Measurements from ENCODE around the gene CEP57L1.
A peak's percentile ranks its signal among the peaks of the same experiment; 100 is the strongest.
"Not testable (repeated sequence)": the region's sequence is repeated elsewhere in the genome, so short reads cannot be mapped to it uniquely, and the experiment has no call there.

The CEP57L1 gene

DNA sequence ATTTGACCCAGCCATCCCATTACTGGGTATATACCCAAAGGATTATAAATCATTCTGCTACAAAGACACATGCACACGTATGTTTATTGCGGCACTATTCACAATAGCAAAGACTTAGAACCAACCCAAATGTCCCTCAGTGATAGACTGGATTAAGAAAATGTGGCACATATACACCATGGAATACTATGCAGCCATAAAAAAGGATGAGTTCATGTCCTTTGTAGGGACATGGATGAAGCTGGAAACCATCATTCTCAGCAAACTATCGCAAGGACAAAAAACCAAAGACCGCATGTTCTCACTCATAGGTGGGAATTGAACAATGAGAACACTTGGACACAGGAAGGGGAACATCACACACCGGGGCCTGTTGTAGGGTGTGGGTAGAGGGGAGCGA lies 40.7 kb downstream of the CEP57L1 start:
- not testable (repeated sequence) for H3K9me3 Mint-ChIP-seq; H3K4me3 Mint-ChIP-seq; DNase-seq; H3K36me3 Mint-ChIP-seq (ENCODE audit: insufficient read depth); H3K4me1 Mint-ChIP-seq (ENCODE audit: low read depth in 2 of 2); ATAC-seq (replicated peaks); H3K27me3 Mint-ChIP-seq; H3K27ac Mint-ChIP-seq

DNA sequence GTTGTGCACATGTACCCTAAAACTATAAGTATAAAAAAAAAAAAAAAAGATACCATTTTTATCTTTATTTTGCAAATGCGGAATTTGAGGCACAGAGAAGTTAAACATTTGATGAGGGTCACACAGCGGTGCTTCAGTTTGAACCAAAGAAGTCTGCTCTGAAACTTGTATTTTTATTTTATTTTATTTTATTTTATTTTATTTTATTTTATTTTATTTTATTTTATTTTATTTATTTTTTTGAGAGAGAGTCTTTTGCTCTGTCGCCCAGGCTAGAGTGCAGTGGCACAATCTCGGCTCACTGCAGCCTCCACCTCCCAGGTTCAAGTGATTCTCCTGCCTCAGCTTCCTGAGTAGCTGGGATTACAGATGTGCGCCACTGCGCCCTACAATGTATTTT lies 41.2 kb downstream of the CEP57L1 start:
- H3K4me3 Mint-ChIP-seq; H3K27ac Mint-ChIP-seq; H3K4me1 Mint-ChIP-seq (ENCODE audit: low read depth in 2 of 2); H3K9me3 Mint-ChIP-seq; DNase-seq; ATAC-seq (replicated peaks); H3K36me3 Mint-ChIP-seq (ENCODE audit: insufficient read depth); H3K27me3 Mint-ChIP-seq: not testable (repeated sequence)

DNA sequence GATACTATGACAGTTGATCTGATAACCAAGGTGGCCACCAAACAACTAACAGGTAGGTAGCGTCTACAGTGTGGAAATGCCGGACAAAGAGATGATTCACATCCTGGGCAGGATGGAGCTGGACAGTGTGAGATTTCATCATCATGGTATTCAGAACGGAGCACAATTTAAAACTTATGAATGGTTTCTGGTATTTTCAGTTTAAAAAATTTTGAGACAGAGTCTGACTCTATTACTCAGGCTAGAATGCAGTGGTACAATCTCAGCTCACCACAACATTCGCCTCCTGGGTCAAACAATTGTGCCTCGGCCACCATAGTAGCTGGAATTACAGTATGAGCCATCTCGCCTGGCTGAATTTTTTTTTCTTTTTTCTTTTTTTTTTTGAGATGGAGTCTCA lies 43.8 kb downstream of the CEP57L1 start:
- no peaks in the 10 kb centered on the region for H3K9me3 Mint-ChIP-seq
- H3K4me3 Mint-ChIP-seq, result no peak overlapping the region
- DNase-seq (no peak), ATAC-seq (replicated peaks) (no peak)
- H3K36me3 Mint-ChIP-seq (ENCODE audit: insufficient read depth), result no peaks in the 10 kb centered on the region
- H3K27ac Mint-ChIP-seq, result peak overlapping the region in 1 of 2 donors; percentile 19
- H3K27me3 Mint-ChIP-seq, result no peaks in the 10 kb centered on the region
- H3K4me1 Mint-ChIP-seq (ENCODE audit: low read depth in 2 of 2), result no peaks in the 10 kb centered on the region

DNA sequence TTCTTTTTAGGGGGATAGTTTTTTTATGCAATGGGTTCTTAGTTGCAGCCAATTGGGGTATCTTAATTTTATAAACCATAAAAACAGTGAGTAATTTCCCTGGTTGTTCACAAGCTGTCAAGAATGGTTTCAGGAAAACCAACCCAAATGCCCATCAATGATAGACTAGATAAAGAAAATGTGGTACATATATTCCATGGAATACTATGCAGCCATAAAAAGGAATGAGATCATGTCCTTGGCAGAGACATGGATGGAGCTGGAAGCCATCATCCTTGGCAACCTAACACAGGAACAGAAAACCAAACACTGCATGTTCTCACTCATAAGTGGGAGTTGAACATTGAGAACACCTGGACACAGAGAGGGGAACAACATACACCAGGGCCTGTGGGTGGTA lies 46.8 kb downstream of the CEP57L1 start:
- not testable (repeated sequence) for H3K4me3 Mint-ChIP-seq; H3K27ac Mint-ChIP-seq; ATAC-seq (replicated peaks); DNase-seq; H3K9me3 Mint-ChIP-seq; H3K4me1 Mint-ChIP-seq (ENCODE audit: low read depth in 2 of 2); H3K36me3 Mint-ChIP-seq (ENCODE audit: insufficient read depth); H3K27me3 Mint-ChIP-seq

DNA sequence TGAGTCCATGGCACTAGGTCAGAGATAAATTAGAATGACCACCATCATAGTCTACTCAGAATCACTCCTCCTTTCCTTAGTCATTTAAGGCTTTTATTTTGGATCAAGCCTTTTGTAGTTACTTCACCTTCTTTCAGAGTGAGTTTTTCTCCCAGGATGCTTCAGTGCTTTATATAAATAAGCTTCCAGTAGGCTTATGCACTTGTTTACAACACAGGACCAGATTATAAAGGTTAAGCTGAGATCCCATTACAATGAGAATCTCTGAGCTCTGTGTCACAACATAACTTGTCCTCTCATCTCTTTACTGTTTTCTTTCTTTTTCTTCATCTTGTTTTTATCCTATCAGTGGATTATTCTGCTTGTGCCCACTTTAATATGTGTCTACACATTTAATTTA lies 47.9 kb downstream of the CEP57L1 start:
- no peaks in the 10 kb centered on the region for H3K36me3 Mint-ChIP-seq (ENCODE audit: insufficient read depth)
- no peaks in the 10 kb centered on the region for H3K9me3 Mint-ChIP-seq
- H3K4me1 Mint-ChIP-seq (ENCODE audit: low read depth in 2 of 2), result no peaks in the 10 kb centered on the region
- no peak overlapping the region for H3K4me3 Mint-ChIP-seq
- DNase-seq (no peak), ATAC-seq (replicated peaks) (no peak)
- no peaks in the 10 kb centered on the region for H3K27me3 Mint-ChIP-seq
- peak overlapping the region in 1 of 2 donors; percentile 9 for H3K27ac Mint-ChIP-seq

DNA sequence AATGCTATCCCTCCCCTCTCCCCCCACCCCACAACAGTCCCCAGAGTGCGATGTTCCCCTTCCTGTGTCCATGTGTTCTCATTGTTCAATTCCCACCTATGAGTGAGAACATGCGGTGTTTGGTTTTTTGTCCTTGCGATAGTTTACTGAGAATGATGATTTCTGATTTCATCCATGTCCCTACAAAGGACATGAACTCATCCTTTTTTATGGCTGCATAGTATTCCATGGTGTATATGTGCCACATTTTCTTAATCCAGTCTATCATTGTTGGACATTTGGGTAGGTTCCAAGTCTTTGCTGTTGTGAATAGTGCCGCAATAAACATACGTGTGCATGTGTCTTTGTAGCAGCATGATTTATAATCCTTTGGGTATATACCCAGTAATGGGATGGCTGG lies 52.9 kb downstream of the CEP57L1 start:
- H3K27ac Mint-ChIP-seq; H3K27me3 Mint-ChIP-seq; H3K4me1 Mint-ChIP-seq (ENCODE audit: low read depth in 2 of 2); ATAC-seq (replicated peaks); H3K9me3 Mint-ChIP-seq; DNase-seq; H3K36me3 Mint-ChIP-seq (ENCODE audit: insufficient read depth); H3K4me3 Mint-ChIP-seq: not testable (repeated sequence)

DNA sequence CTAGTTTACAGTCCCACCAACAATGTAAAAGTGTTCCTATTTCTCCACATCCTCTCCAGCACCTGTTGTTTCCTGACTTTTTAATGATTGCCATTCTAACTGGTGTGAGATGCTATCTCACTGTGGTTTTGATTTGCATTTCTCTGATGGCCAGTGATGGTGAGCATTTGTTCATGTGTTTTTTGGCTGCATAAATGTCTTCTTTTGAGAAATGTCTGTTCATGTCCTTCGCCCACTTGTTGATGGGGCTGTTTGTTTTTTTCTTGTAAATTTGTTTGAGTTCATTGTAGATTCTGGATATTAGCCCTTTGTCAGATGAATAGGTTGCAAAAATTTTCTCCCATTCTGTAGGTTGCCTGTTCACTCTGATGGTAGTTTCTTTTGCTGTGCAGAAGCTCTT lies 53.4 kb downstream of the CEP57L1 start:
- not testable (repeated sequence) for H3K4me1 Mint-ChIP-seq (ENCODE audit: low read depth in 2 of 2); H3K27ac Mint-ChIP-seq; H3K9me3 Mint-ChIP-seq; H3K27me3 Mint-ChIP-seq; H3K36me3 Mint-ChIP-seq (ENCODE audit: insufficient read depth); ATAC-seq (replicated peaks); DNase-seq; H3K4me3 Mint-ChIP-seq

DNA sequence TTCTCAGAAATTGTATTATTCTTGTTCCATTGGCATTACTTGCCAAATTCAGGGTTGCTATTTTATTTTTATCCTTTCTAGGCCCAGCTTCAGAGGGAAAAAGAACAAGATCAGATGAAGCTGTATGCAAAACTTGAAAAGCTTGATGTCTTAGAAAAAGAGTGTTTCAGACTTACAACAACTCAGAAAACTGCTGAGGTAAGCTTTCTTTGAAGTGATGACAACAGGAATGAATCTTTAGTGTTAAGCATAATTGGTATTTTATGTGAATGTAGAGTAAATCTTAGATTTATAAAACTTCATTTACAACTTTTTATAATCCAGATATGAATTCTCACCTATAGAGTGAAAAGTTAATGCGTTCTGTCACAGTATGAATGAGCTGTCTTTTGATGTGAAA lies 58.4 kb downstream of the CEP57L1 start:
- no peaks in the 10 kb centered on the region for H3K4me1 Mint-ChIP-seq (ENCODE audit: low read depth in 2 of 2)
- DNase-seq (no peak), ATAC-seq (replicated peaks) (no peak)
- peaks cover 5% of the 10 kb centered on the region for H3K36me3 Mint-ChIP-seq (ENCODE audit: insufficient read depth)
- H3K27me3 Mint-ChIP-seq, result no peaks in the 10 kb centered on the region
- no peaks in the 10 kb centered on the region for H3K9me3 Mint-ChIP-seq
- no peak overlapping the region for H3K27ac Mint-ChIP-seq
- no peak overlapping the region for H3K4me3 Mint-ChIP-seq

DNA sequence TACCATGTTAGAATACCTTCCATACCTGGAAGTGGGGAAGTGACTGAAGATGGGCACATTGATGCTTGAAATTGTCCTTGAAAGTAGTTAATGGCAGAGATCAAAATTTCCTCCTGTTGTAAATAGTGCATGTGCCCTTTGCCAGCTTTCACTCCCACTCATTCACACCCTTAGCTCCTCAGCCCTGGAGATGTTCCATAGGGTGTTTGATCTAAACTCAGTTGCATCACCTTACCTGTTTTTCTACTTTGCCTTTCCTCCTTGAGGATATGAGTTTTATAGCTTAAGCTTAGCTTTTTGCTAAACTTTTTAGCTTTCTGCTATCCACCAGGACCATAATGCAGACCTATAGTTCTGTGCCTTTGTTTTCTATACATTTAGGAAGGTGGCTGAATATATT lies 69.0 kb downstream of the CEP57L1 start:
- DNase-seq (no peak), ATAC-seq (replicated peaks) (no peak)
- no peaks in the 10 kb centered on the region for H3K36me3 Mint-ChIP-seq (ENCODE audit: insufficient read depth)

DNA sequence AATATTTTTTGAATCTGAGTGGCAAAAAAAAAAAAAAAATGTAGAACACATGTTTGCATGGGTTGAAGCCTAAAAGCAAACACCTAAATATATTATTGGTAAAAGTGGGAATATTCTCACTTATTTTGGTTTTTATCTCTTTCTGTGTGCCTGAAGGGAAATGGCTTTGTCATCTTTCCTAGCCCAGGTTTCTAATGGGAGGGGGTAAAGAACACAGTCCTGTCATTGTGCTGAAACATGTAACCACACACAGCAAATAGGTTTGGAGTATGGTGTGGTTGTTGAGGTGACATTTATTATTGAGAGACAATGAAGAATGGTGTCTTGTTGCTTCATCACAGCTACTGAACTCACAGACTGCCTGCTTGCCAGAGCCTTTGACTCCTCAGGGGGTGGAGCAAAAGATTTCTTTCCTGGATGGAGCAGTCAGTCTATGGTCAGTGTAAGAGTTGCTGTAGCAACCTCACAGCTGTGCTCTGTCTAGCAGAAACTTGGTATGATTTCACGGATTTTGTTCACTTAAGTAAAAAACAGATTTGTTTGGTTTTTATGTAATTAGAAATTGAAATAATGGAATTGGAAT lies 70.2 kb downstream of the CEP57L1 start:
- Mint-ChIP-seq H3K27me3 (no peaks in the 10 kb centered on the region), H3K4me1 (ENCODE audit: low read depth in 2 of 2) (no peaks in the 10 kb centered on the region), H3K36me3 (ENCODE audit: insufficient read depth) (no peaks in the 10 kb centered on the region), H3K27ac (no peak overlapping the region), H3K4me3 (no peak overlapping the region), H3K9me3 (no peaks in the 10 kb centered on the region)
- ATAC-seq (replicated peaks), result no peak
- DNase-seq, result no peak

More for the DNA sequence above, 69.0 kb downstream of the CEP57L1 start:
- H3K4me3 Mint-ChIP-seq, result no peak overlapping the region
- no peak overlapping the region for H3K27ac Mint-ChIP-seq
- H3K9me3 Mint-ChIP-seq, result no peaks in the 10 kb centered on the region
- no peaks in the 10 kb centered on the region for H3K27me3 Mint-ChIP-seq
- no peaks in the 10 kb centered on the region for H3K4me1 Mint-ChIP-seq (ENCODE audit: low read depth in 2 of 2)

DNA sequence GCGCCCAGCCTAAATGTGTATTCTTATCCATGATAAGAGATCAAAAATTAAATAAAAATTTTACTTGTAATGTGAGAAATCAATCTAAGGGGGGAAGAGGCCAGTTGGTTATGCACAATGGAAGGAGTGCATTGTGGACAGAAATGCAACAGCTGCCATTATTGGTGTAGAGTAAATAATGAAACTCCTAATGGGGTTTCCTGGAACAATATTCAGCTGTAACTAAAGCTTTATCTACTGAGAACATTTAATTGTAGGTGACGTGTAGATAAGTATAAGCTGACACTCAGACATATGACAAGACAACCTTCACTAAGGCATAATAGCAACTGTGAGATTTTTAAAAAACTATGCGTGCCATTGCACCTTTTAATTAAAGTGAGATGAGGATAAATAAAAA lies 71.4 kb downstream of the CEP57L1 start:
- H3K4me3 Mint-ChIP-seq, result no peak overlapping the region
- H3K9me3 Mint-ChIP-seq, result no peaks in the 10 kb centered on the region
- H3K36me3 Mint-ChIP-seq (ENCODE audit: insufficient read depth), result no peaks in the 10 kb centered on the region
- no peaks in the 10 kb centered on the region for H3K27me3 Mint-ChIP-seq
- no peak for DNase-seq
- no peak overlapping the region for H3K27ac Mint-ChIP-seq
- no peaks in the 10 kb centered on the region for H3K4me1 Mint-ChIP-seq (ENCODE audit: low read depth in 2 of 2)
- no peak for ATAC-seq (replicated peaks)

DNA sequence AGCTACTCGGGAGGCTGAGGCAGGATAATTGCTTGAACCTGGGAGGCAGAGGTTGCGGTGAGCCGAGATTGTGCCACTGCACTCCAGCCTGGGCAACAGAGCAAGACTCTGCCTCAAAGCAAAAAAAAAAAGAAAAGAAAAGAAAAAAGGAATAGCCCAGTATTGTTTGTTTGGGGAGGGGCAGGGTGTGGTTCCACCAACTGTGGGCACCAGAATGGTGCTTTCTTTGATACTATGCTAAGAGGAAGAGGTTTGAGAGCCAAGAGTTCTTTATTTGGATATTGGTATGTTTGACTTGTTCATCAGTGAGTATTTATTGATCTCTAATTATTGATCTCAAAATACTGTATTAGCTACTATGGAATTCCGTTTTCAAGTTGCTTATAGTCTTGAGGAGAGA lies 72.3 kb downstream of the CEP57L1 start:
- no peak for ATAC-seq (replicated peaks)
- no peaks in the 10 kb centered on the region for H3K9me3 Mint-ChIP-seq
- H3K4me1 Mint-ChIP-seq (ENCODE audit: low read depth in 2 of 2), result no peaks in the 10 kb centered on the region

DNA sequence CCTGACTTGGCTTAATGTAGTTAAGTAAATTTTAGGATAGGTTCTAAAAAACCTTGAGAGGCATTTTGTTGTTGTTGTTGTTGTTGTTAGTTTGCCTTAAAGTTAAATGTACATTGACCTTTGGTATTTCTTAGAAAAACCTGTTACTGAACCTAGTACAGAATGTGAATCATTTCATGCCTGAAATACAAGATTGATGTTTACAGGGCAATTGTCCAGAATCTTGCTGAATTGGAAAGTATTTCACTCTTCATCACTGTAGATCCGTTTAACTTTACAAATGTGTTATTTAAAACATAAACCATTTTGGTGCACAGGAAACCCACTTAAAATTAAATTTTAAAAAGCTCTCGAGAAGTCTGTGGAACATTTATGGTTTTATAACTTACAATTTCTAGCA lies 75.0 kb downstream of the CEP57L1 start:
- Mint-ChIP-seq H3K9me3 (no peaks in the 10 kb centered on the region), H3K27me3 (peaks cover 0 to 9% of the 10 kb centered on the region in 2 donors), H3K27ac (no peak overlapping the region), H3K36me3 (ENCODE audit: insufficient read depth) (no peaks in the 10 kb centered on the region), H3K4me3 (no peak overlapping the region), H3K4me1 (ENCODE audit: low read depth in 2 of 2) (no peaks in the 10 kb centered on the region)
- ATAC-seq (replicated peaks) (no peak), DNase-seq (no peak)

More for the DNA sequence above, 72.3 kb downstream of the CEP57L1 start:
- Mint-ChIP-seq H3K27me3 (no peaks in the 10 kb centered on the region), H3K4me3 (no peak overlapping the region), H3K36me3 (ENCODE audit: insufficient read depth) (no peaks in the 10 kb centered on the region), H3K27ac (no peak overlapping the region)
- DNase-seq, result no peak

DNA sequence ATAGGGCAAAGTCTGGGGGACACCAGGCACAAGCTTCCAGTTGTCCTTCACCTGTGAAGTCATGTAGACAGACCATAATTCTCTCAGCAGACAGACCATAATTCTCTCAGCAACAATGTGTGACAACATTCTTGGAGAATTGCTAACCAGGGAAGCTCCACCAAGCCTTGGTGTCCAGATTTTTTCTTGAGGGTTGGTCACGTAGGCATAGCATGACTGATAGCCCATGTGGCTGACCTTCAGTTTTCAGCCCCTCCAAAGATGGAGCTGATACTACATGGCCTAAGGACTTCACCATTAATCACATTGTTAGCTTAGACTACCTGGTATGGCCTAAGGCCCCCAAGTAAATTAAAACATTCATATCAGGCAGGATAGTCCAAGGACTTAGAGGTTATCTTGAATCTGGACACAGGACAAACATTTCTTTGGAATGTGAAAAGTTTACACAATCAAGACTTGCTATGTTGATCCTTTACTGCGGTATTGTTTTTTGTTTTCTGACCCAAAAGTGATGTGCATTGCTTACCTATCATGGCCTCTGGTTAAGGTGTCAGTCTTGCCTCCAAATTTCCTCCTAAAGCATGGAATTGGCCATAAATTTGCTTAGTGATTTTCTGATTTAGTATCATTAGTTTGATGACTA lies 76.9 kb downstream of the CEP57L1 start:
- ATAC-seq (replicated peaks), result no peak
- H3K9me3 Mint-ChIP-seq, result no peaks in the 10 kb centered on the region
- H3K4me1 Mint-ChIP-seq (ENCODE audit: low read depth in 2 of 2), result no peaks in the 10 kb centered on the region
- peaks cover 12 to 27% of the 10 kb centered on the region in 2 donors for H3K27me3 Mint-ChIP-seq
- no peak overlapping the region for H3K4me3 Mint-ChIP-seq
- H3K36me3 Mint-ChIP-seq (ENCODE audit: insufficient read depth), result no peaks in the 10 kb centered on the region
- no peak for DNase-seq
- peak overlapping the region in 1 of 2 donors; percentile 41 for H3K27ac Mint-ChIP-seq

All from effector memory CD8-positive, alpha-beta T cell (primary cell).